HG03039 (cell line): ENCODE measurements around the gene SPPL2B.

Experiments
- ATAC-seq: cut with Tn5 transposase; IDR thresholded peaks from one replicate; pipeline ENCODE4 v1.9.1; 2021; ENCODE audit warnings: mild to moderate bottlenecking, moderate library complexity; ENCODE audit not compliant: unreplicated experiment

Gene SPPL2B

DNA sequence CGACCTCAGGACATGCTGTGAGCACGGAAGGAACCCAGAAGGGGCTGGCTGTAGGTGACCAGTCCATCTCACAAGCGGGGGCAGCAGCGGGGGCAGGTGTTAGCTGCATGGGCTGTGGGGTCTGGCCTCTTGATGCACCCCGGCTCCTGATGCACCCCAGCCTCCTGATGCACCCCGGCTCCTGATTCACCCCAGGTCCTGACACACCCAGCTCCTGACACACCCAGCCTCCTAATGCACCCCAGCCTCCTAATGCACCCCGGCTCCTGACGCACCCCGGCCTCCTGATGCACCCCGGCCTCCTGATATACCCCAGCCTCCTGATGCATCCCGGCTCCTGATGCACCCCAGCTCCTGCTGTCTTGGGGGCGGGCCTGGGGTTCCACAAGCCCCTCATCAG is 7.5 kb upstream of the SPPL2B start:
- ATAC-seq, result no peak

DNA sequence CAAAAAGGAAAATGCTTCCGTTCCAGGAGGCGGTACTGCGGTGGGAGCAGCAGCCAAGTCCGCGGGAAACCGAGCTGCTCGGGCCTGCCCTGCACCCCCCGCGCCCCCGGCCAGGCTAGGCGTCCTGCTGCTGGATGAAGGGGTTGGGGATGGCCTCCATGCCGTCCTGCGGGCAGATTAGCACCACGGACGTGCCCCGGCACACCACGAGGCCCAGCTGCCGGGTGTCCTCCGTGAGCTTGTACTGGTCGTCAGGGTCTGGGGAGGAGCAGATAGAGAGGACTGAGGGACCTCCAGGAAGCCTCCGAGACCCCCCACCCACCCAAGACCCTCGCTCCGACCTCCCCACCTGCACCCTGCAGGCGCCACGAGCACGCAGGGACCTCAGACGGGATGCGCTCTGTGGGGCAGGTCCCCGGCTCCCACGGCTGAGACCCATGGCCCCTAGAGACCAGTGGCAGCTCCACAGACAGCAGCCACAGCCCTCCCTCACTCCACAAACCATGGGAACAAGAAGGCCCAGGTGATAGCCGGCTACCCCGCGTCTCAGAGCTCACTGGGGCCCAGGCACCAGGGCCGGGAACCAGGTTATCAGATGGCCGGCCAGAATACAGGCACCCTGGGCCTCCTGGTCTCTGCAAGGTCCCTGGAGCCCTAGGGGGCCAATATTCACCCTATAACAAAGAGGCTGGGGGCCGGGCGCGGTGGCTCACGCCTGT is 6.8 kb upstream of the SPPL2B start:
- no peak for ATAC-seq

DNA sequence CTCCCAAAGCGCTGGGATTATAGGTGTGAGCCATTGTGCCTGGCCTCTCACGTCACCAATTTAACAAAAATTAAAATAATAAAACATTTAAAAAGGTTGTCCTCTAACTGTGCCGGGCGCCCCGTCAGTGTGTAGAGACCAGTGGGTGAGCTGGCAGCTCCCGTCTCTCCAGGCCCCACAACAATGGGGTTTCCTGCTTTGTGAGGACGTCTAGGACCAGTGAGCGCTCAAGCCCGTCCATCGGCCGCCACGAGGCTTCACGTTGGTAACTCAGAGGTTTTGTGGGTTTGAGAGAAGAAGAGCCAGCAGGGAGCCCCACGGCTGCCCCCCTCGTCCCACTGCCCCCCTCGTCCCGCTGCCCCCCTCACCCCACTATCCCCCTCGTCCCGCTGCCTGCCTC is 4.8 kb upstream of the SPPL2B start:
- ATAC-seq, result no peak

DNA sequence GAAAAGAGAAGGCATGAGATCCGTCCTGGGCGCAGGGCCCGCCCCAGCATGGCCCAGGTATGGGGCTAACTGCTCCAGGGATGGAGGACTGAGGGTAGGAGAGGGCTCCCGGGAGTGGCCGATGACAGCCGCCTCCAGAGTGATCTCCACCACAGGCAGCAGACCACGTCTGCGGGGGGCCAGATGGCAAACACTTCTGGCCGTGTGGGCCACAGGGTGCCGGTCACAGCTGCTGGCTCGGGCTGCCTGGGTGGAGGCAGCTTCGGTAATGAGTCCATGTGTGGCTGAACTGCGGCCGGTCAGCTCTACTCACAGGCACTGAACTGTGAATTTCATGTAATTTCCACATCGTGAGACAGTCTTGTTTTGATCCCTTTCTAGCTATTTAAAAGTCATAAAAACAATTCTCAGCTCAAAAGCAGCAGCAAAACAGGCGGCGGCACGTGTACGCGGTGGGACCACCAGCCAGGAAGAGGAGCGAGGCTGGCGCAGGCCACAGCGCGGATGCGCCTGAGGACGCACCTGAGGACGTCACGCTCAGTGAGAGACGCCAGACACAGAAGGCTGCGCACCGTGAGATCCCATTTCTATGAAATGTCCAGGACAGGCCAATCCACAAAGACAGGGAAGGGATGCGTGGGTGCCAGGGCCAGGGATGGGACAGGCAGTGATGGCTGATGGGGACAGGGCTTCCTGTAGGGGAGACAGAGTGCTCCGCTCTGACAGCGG is 4.1 kb upstream of the SPPL2B start:
- no peak for ATAC-seq

DNA sequence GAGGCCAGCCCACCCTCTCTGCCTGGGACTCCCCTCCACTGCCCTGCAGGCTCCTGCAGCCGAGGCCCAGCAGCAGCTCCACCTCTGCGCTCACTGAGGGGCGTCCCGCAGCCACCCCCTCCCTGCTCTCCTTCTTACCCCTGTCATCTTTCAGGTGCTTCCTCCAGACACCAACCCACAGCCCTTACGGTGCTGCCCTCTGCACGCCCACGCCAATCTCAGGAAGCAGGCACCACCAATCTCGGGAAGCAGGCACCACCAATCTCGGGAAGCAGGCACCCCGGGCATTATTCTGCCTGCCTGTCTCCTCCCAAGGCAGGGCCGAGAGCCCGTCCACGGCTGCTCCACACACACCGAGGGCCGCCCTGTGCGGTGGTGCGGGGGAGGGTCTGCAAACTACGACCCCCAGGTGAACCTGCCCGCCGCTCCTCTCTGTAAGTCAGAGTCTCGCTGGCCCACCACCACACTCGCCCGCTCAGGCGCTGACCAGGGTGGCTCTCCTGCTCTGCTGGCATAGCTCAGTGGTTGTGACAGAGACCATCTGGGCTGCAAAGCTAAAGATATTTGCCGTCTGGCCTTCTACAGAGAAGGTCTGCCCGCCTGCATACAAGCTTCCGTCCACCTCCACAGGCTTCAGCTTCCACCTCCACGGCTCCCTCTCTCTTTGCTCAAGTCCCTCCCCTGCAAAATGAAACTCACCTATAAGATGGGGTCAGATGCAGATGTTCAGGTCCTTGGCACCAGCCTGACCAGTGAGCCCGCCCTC is 3.0 kb upstream of the SPPL2B start:
- ATAC-seq, result no peak

DNA sequence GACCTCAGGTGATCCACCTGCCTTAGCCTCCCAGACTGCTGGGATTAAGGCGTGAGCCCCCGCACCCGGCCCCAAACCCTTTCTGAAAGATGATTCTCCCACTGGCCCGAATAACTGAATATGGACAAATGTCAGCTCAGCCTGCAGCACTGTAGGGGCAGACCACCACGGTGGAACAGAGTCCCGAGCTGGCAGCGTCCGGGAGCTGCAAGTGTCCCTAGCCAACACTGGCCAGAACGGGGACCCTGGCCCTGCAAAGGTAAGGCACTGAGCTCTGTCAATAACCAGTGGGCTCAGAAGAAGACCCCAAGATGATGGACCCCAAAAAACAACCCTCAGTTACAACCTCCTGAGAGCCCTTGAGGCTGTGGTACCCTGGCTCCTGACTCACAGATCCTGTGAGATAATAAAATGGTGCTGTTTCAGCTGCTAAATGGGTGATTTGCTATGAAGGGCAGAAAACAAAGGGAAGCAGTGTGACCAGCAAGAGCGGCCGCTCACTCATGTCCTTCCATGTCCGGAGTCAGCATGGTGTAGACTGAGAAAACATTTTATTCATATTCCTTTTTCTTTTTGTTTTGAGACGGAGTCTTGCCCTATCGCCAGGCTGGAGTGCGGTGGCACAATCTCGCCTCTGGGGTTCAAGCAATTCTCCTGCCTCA is 1.7 kb upstream of the SPPL2B start:
- no peak for ATAC-seq

DNA sequence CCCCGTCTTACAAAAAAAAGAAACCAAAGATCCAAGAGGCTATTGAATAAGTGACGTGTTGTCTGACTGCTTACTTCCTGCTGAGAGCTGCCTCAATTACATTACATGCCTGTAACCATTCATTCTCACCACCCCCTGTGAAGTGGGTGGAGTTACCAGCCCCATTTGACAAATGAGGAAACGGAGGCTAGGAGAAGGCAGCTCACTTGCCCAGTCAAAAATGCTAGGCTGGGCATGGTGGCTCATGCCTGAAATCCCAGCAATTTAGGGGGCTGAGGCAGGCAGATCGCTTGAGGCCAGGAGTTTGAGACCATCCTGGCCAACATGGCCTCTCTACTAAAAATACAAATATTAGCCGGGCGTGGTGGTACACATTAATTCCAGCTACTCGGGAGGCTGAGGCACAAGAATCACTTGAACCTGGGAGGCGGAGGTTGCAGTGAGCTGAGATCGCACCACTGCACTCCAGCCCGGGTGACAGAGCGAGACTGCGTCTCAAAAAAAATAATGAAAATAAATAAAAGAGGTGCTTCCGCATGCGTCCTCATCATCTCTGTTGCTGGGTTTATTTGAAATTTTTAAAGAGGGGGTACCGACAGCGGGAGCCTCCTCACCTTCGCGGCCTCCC is 597 bp upstream of the SPPL2B start:
- ATAC-seq, result no peak

DNA sequence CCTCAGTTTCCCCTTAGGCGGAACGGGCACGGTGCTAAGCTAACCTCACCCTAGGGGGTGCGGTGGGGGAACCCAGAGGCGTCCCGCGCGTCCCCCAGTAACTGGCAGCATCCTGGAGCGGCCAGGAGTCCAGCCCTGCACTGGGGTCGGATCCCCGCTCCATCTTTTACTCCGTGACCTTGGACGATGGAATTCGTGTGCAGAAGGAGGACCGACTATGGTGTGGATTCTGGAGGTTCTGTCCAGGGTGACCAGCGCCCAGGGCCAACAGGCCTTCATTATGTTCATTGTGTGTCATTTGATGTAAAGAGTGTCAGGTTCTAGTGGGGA is 630 bp downstream of the SPPL2B start:
- peak; percentile 4 for ATAC-seq

DNA sequence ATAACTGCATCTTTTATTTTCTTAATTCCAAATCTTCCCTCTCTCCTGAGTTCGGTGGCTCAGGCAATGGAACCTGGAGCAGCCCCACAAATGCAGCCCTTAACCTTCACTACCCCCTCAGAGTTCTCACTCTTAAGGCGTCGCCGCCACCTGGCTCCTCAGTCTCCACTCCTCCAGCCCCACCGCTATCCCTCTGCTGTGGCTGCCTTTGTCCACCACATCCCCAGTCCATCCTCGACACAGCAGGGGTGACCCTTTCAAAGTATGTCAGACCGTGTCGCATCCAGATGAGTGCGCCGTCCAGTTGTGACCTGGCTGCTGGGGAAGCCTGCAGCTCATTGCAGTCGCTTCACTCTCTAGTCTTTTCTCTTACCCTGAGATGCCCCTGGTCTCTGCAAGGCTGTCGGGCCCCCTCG is 1.0 kb downstream of the SPPL2B start:
- no peak for ATAC-seq

DNA sequence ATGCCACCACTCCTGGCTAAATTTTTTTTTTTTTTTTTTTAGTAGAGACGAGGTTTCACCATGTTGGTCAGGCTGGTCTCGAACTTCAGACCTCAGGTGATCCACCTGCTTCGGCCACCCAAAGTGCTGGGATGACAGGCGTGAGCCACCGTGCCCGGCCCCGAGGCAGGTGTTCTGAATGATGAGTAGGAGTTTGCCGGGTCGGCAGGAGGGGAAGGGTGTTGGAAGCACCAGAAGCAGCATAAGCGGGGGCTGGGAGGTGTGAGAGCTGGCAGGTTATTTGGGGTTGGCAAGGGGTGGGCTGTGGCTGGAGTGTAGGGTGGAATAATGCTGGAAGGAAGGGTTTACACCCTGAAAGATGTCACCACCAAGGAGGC is 1.8 kb downstream of the SPPL2B start:
- ATAC-seq, result no peak

DNA sequence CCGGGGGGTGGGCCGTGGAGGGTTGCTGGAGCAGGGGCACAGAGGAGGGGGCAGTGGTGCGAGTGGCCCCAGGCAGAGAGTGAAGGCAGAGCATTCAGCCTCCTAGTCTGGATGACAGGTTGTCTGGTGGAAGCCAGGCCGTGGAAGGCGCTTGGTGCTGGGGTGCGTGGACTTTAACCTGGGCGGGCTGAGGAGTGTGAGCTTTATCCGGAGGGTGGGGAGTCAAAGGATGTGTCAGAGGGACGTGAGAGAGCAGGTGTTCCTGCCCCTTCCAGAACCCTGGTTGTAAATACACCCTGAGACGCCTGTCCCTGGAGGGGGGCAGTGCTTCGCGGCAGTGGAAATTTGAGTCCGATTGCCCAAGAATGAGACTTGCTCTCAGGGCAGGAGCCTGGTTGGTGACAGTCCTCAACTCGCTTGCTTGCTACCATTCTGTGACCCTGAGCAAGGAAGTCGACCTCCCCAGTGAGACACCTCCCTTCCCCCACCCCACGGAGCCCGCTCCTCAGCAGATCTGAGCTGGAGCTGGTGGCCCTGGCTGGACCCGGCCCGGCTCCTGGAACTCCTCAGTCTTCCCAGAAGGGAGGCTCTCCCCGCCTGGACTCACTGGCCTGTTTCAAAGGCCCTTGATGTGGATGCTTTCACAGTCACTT is 2.3 kb downstream of the SPPL2B start:
- ATAC-seq, result no peak

DNA sequence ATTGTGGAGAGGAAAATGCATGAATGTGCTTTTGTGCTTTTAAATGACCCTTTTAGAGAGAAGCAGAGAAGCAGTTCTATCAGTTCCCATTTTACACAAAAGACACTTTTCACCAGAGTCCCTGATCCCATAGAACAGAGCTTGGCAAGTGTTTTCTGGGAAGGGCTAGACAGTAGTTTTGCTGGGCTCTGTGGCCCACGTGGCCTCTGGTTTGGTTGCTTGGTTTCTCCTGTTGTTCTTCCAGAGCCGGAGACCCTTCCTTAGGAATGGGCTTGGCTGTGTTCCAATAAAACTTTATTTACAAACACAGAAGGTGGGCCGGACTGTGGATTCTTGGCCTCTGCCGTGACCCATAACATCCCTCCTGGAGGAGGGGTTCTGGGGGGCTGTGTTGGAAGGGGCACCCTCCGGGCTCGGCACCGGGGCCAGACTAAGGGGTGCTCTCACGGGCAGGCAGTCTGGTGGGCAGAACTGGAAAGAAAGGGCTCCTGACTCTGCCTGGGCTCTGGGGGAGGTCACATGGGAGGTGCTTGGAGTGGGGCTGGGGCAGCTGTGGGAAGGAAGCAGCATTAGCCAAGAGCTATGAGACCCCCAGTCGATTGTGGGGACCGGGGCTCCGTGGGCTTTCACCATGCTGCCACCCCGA is 3.2 kb downstream of the SPPL2B start:
- ATAC-seq, result no peak

DNA sequence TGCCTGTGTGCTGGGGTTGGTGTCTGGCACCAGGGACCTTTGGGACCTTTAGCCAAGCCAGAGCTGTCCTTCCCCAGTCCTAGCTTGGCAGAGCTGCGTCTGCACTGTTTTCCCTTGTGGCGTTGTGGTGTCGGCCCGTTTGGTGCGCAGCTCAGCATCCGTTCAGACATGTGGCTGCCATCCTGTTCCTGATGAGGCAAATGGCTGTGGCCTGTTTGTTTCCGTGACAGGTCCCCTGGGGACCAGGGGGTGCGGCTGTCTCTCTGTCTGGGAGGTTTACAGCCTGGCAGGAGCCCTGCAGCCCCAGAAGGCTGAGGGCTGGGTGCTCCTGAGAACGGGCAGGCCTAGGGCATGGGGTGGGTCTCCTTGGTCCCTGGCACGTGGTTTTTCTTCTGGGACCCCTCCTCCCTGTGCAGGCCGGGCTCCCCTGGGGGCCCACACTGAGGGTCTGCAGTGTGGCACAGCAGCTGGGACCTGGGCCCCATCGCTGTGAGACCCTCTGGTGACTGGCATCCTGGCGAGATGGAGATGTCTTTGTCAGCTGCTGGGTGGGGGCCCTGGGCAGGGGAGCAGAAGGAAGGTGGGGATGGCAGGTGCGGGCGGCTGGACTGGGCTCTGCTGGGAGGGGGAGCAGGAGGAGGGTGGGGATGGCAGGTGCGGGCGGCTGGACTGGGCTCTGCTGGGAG is 4.0 kb downstream of the SPPL2B start:
- ATAC-seq, result no peak

DNA sequence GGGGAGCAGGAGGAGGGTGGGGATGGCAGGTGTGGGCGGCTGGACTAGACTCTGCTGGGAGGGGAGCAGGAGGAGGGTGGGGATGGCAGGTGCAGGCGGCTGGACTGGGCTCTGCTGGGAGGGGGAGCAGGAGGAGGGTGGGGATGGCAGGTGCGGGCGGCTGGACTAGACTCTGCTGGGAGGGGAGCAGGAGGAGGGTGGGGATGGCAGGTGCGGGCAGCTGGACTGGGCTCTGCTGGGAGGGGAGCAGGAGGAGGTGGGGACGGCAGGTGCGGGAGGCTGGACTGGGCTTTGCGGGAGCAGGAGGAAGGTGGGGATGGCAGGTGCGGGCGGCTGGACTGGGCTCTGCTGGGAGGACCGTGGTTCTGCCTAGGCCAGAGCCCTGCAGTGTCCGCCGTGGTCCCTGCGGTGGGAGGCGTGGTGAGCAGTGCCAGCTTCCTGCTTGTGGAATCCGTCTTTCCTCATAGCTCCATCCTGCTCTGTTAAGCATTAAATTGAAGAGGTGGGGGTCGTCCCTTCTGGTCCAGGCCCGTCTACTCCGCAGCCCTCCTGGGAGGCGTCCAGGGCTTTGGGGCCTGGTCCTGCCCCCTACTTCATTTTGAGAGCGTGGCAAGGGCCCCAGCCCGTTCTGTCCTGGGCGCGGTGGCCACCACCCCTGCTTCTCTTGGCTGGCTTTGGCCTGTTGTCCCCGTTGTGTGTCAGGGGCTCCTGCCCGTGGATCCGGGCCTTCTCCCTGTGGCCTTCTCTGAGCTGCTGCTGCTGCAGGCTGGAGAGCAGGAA is 4.7 kb downstream of the SPPL2B start:
- no peak for ATAC-seq

DNA sequence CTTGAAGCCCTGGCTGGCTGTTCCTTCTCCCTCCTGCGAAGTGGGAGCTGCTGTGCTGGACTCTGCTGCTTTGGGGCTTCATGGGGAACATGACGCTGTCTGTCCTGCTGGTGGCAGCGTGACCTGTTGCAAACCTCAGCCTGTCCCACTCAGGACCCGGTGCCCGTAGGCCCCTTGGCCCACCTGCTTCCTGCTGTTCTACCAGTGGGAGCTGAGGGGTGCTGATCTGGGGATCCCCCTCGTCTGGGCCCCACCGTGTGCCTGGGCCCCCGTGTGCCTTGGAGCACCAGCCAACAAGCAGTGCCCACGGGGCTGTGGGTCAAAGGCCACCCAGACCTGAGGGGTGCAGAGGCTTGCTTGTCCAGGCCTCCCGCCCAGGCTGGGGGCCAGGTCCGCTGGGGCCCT is 5.3 kb downstream of the SPPL2B start:
- no peak for ATAC-seq

DNA sequence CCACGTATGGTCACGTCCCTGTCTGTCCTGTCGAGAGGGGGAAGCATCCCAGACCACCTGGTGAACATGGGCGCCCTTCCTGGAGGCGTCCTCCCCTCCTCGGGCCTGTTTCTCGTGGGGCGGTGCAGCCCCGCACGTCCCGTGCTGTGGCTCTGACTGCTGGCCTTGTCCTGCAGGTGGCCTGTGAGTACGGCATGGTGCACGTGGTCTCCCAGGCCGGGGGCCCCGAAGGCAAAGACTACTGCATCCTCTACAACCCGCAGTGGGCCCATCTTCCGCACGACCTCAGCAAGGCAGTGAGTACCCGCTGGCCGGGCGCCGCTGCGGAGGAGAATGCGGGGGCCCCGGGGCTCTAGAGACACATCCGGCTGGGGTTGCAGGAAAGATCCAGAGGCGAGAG is 5.9 kb downstream of the SPPL2B start:
- ATAC-seq, result no peak

DNA sequence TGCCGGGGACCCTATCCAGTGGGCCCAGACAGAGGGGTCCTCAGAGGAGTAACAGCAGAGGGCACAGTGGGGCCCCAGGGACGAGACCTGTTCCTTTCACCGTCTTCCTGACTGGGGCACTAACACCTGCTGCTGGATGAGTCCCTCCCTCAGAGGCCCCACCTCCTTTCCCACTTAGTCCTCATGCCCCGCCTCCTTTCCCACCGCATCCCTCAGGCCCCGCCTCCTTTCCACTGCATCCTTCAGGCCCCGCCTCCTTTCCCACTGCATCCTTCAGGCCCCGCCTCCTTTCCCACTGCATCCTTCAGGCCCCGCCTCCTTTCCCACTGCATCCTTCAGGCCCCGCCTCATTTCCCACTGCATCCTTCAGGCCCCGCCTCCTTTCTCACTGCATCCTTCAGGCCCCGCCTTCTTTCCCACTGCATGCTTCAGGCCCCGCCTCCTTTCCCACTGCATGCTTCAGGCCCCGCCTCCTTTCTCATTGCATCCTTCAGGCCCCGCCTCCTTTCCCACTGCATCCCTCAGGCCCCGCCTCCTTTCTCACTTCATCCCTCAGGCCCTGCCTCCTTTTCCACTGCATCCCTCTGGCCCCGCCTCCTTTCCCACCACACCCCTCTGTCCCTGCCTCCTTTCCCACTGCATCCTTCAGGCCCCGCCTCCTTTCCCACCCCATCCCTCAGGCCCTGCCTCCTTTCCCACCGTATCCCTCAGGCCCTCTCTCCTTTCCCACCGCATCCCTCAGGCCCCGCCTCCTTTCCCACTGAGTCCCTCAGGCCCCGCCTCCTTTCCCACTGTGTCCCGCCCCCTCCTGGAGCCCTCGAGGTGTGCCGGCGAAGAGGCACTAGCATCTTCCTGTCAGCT is 6.7 kb downstream of the SPPL2B start:
- no peak for ATAC-seq

DNA sequence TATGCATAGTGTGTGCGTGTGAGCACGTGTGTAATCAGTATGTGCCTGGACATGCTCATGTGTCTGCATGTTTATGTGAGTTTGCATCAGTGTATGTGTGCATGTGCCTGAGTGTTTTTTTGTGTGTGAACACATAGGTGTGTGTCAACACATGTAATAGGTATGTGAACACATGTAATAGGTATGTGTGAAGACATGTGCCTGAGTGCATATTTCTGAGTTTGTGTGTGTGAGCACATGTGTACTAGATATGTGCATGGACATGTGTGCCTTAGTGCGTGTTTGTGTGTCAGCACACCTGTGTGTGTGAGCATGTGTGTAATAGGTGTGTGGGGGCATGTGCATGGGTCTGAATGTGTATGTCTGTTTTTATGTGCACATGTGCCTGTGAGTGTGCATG is 7.4 kb downstream of the SPPL2B start:
- no peak for ATAC-seq
